Muscle of leg (tissue), 11 donors: ENCODE measurements around the gene GLI2. TPM values are rescaled to one million over a fixed set of nuclear protein-coding genes. Genes with fewer than 3 reads are reported as not detected.

ENCODE experiments used
- DNase-seq: peaks from one replicate; pipeline ENCODE4 v3.0.0; 2013
- H3K27ac ChIP-seq: one replicate; pipeline ENCODE4 v1.5.1; 2013; ENCODE audit warnings: mild to moderate bottlenecking, low read length, control low read depth
- H3K27me3 ChIP-seq: one replicate; pipeline ENCODE4 v1.6.1; 2013; ENCODE audit warnings: low read length; ENCODE audit not compliant: control insufficient read depth, insufficient read depth
- H3K36me3 ChIP-seq: one replicate; pipeline ENCODE4 v1.6.1; 2013; ENCODE audit warnings: low read length; ENCODE audit not compliant: control insufficient read depth, insufficient read depth
- H3K4me1 ChIP-seq: one replicate; pipeline ENCODE4 v1.6.1; 2013; ENCODE audit warnings: low read length; ENCODE audit not compliant: control insufficient read depth, insufficient read depth
- H3K4me3 ChIP-seq: one replicate; pipeline ENCODE4 v1.5.1; 2013; ENCODE audit warnings: low read length, control low read depth
- H3K9me3 ChIP-seq: replicated peaks from 2 replicates; pipeline ENCODE4 v1.6.1; 2013; ENCODE audit warnings: low read depth, low read length; ENCODE audit not compliant: control insufficient read depth
- WGBS: methylation state at CpG from one replicate; pipeline ENCODE4 v1.1.5; 2013; ENCODE audit warnings: missing lambda C conversion rate; ENCODE audit not compliant: insufficient coverage; 5-methylcytosine and 5-hydroxymethylcytosine counted together
- polyA plus RNA-seq, 8 donors: library from polyadenylated mRNA; unstranded; fragments of 120-200 nt; gene quantifications; one replicate each; pipeline versions ENCODE4 v1.2.1 to v1.2.3, GENCODE V29; 2013; ENCODE audit warnings: inconsistent platforms in 1 of 8, low replicate concordance in 1 of 8; ENCODE audit not compliant: insufficient read length in 8 of 8, insufficient read depth in 1 of 8
- total RNA-seq: library from RNA; stranded (reverse); fragments of 120-200 nt; gene quantifications from one replicate; pipeline ENCODE4 v1.2.4, GENCODE V29; 2013

The GLI2 gene
- total and polyA plus RNA-seq, 9 donors: 6.1 to 18.6 (median 11.8) TPM

DNA sequence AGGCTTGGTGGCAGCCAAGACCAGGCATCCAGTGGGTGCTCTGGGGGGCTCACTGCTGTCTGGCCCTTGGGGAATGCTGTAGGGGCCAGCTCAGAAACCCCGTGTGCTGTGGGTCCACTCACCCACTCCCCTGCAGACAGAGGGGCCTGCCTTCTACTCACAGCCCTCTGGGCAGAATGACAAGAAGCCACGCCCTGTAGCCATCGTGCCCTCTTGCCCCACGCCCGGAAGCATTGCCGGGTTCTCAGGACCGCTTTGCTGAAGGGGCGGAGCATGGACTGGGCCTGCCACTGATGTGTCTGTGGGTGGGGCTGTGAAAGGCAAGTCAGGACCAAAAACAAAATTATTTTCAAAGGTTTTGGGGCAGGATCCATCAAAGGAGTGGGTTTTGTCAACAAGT, 27.8 kb downstream of the GLI2 start:
- 50% methylated on average over 2 of the region's 8 CpGs for WGBS
- no peak for DNase-seq
- H3K27me3 ChIP-seq: peaks cover 4% of the 10 kb centered on the region
- no peaks in the 10 kb centered on the region for H3K9me3 ChIP-seq
- H3K27ac ChIP-seq: no peak overlapping the region
- H3K36me3 ChIP-seq: no peaks in the 10 kb centered on the region
- H3K4me3 ChIP-seq: no peak overlapping the region
- peaks cover 92% of the 10 kb centered on the region for H3K4me1 ChIP-seq

DNA sequence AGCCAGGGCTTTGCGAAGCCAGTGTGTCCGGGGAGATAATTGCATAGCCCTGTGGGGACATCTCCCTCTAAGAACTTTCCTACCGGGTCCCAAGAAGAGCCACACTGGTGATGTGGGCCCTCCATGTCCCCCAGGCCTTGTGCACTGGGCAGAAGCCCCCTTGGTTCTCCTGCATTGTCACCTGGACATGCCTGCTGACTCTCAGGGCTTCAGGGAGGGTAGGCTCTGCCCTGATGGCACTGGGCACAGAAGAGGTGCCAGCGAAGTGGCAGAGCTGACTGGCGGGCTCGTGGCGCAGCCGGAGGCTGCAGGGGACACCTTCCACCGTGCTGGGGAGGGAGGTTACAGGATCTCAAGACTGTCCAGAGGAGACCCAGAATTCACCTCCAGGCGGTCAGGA, 28.3 kb downstream of the GLI2 start:
- no peak for DNase-seq
- Histone ChIP-seq H3K4me3 (no peak overlapping the region), H3K27me3 (peaks cover 4% of the 10 kb centered on the region), H3K9me3 (no peaks in the 10 kb centered on the region), H3K27ac (peak overlapping the region; percentile 86), H3K36me3 (no peaks in the 10 kb centered on the region), H3K4me1 (peaks cover 91% of the 10 kb centered on the region)
- 94% methylated on average over 6 of the region's 10 CpGs for WGBS

DNA sequence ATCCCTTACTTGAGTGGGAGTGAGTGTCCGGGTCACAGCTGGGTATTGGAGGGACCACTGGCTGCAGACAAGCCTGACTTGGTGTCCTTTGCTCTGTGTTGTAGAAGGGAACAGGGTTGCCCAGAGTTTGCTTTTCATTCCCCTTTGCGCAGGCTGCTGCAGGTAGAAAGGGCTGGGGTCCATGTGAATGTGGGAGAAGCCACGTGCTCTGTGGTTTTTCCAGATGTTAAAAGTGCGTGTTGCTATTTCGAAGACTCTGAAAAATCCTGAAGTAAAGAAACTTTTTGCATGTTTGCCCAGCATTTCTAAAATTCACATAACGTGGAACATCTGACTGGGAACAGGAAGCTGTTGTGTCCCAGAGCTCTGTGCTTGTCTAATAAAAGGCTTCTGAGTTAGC, 28.8 kb downstream of the GLI2 start:
- Histone ChIP-seq H3K9me3 (no peaks in the 10 kb centered on the region), H3K27me3 (peaks cover 4% of the 10 kb centered on the region), H3K4me3 (no peak overlapping the region), H3K36me3 (no peaks in the 10 kb centered on the region), H3K4me1 (peaks cover 85% of the 10 kb centered on the region), H3K27ac (peak overlapping the region; percentile 86)
- WGBS: 60% methylated on average over 1 of the region's 6 CpGs
- DNase-seq: peak; percentile 90

DNA sequence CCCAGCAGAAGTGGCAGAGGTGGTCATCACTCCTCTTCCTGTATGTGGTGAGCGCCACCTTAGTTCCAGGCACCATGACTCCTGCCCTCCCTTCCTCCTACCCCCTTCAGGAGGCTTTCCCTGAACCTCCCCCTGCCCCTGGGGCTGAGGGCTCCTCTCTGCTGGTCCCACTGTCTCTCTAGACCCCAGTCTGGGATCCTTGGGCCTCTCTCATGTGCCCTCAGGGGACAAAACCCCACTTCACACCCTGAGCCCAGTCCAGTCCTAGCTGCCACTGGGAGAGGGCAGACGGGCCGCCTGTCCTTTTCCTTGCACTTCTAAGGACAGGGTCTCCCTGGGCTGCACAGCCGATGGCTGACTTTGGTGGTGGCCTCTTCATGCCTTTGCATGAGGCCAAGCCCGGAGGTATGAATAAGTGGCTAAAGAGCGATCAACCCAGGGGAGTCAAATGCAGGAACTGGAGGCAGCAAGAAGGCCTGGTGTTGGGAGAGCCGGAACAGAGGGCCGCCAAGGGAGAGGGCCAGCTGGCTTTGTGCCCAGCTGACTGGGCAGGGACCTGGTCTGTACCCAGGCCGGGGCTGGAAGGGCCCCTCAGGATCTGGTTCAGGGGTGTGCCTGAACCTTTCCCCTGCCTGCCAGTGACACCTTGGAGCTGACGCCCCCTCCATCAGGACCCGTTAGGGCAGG, 29.5 kb downstream of the GLI2 start:
- peak overlapping the region; percentile 86 for H3K27ac ChIP-seq
- no peaks in the 10 kb centered on the region for H3K36me3 ChIP-seq
- H3K4me3 ChIP-seq: no peak overlapping the region
- H3K9me3 ChIP-seq: no peaks in the 10 kb centered on the region
- 43% methylated on average over 8 of the region's 11 CpGs for WGBS
- H3K27me3 ChIP-seq: peaks cover 4% of the 10 kb centered on the region
- H3K4me1 ChIP-seq: peaks cover 81% of the 10 kb centered on the region
- DNase-seq: peak; percentile 57

DNA sequence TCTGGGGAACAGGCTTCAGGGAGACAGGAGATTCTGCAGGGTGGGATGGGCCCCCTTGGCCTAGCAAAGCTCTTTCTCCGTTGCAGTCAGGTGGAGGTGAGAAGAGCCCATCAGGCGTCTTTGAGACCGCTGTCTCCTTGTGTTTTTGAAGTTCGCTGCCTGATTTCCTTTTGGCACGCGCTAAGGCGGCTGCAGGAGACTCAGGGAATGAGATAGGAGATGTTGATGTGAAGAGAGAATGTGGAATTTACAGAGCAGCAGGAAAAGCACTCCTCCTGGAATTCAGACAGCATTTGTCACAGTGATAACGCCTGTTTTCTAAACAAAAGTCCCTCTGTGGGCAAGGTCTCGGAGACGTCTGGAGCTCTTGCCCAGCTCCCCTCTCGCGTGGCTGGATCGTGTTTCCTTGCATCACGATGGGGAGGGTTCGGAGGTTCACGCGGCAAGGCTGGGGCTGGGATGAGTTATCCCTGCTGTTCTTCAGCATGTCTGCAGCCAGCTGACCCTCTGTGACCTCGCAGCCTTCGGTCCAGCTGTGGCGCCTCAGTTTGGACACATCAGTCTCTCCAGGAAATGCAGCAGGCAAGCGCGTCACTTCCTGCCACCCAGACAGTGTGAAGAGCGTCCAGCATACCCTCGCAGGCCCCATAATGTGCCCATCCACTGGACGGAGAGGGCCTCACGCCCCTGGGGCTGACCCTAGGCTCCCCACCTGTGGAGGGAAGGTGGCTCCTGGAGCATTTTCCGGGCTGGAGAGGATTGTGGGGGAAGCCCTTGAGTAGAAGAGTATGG, 30.2 kb downstream of the GLI2 start:
- Histone ChIP-seq H3K36me3 (no peaks in the 10 kb centered on the region), H3K27me3 (peaks cover 4% of the 10 kb centered on the region), H3K27ac (peak overlapping the region; percentile 86), H3K4me1 (peaks cover 82% of the 10 kb centered on the region), H3K9me3 (no peaks in the 10 kb centered on the region), H3K4me3 (no peak overlapping the region)
- DNase-seq: peak; percentile 91
- WGBS: 19% methylated on average over 23 of the region's 27 CpGs

DNA sequence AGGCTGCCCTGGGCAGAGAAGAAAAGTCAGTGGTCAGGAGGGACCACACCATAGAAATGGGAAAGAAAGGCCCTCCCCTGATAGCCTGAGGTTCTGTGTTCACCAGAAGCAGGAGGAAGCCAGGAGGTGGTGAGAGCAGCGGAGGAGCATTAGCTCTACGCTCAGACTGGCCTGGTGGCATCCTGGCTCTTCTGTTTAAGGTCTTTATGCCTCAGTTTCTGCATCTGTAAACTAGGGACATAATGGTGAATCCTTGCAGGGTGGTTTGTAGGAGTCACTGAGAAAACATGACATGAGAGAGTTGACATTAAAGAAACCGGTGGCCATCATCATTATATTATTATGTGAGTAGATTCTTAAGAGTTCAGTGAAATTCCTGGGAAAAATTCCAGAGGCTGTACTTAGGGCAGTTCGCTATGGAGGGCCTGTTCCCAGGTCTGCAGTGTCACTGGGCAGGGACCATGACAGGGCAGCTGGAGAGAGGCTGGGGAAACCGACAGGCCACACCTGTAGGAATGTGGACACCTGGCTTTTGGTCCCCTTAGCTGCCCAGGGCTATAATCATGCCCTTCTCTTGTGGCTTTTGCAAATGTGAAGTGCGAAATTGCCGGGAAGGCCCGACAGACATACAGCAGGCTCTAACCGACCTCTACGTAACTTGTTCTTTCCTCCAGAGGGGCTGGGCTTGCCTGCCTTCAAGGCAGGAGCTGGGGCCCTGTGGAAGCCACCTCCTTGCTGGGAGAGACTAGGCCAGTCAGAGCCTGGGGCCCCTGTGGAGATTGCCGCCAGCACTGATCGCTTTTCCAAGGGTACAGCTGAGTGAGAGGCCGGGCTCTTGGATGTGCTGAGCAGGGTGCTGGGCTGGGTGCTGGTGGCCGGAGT, 31.0 kb downstream of the GLI2 start:
- Histone ChIP-seq H3K27ac (peak overlapping the region; percentile 86), H3K27me3 (peaks cover 4% of the 10 kb centered on the region), H3K4me1 (peaks cover 83% of the 10 kb centered on the region), H3K4me3 (no peak overlapping the region), H3K9me3 (no peaks in the 10 kb centered on the region), H3K36me3 (no peaks in the 10 kb centered on the region)
- 70% methylated on average over 13 of the region's 14 CpGs for WGBS
- DNase-seq: peak; percentile 32

DNA sequence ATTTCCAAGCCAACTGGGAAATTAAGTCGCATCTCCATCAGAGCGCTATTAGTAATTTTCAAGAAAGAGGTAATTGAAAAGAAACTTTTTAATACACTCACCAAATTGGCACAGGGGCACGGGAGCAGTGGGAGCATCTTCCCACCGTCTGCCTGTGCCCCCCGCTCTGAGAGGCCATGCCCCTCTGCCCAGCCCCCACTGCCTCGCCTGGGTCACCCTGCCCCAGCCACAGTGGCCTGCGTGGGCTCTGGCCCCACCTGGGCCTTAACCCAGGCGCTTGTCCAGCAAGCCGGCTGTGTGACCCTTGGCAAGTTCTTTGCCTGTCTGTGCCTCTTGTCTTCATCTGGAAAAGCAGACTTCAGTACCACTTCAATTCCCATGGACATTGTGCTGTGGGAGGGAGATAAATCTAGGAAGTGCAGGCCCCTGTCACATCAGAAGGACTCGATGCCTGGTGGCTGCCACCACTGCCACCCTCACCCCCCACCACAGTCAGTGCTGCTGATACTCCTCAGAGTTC, 31.9 kb downstream of the GLI2 start:
- peaks cover 87% of the 10 kb centered on the region for H3K4me1 ChIP-seq
- H3K4me3 ChIP-seq: no peak overlapping the region
- H3K27me3 ChIP-seq: peaks cover 4% of the 10 kb centered on the region
- no peaks in the 10 kb centered on the region for H3K9me3 ChIP-seq
- H3K27ac ChIP-seq: peak overlapping the region; percentile 35
- no peak for DNase-seq
- H3K36me3 ChIP-seq: no peaks in the 10 kb centered on the region
- 70% methylated on average over 6 of the region's 10 CpGs for WGBS

DNA sequence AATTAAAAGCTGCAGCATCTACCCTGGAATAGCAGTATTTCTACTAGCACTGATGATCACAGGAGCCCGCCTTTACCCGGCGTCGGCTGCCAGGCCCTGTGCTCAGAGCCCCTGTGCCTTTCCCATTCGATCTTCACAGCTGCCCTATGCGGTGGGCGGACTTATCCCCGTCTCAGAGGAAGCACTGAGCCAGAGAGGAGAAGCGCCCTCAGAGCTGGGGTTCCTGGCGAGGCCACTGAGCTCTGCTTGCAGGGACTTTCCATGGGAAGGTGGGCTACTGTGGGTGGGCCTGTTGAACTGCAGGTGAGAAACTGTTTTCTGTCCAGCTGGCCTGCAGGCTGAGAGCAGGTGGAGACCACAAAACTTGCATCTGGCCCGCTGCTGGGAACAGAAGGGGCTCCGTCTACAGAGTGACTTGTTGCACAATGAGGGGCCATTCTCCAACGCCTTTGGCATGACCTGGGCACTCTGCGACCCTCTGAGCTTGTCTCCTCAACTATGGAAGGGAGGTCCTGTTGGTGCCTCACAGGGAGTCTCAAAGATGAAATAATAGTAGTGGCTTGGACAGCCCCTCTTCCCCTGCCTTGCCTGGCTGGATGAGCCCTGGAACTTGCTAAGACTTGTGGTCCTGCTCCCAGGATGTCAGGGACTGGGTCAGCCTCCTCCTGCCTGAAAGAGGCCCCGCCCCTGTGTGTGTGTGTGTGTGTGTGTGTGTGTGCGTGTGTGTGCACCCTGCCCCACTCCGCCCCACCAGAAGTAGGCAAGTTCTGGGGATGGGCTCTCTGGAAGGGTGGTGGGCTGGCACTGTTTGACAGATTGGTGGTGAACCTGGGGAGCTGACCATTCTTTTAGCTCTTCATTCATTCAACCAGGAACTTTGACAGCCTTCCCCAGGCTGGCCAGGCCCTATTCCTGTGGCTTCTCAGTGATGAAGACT, 32.7 kb downstream of the GLI2 start:
- H3K9me3 ChIP-seq: no peaks in the 10 kb centered on the region
- H3K4me3 ChIP-seq: no peak overlapping the region
- 60% methylated on average over 11 of the region's 17 CpGs for WGBS
- H3K36me3 ChIP-seq: no peaks in the 10 kb centered on the region
- peaks cover 4% of the 10 kb centered on the region for H3K27me3 ChIP-seq
- peak overlapping the region; percentile 35 for H3K27ac ChIP-seq
- DNase-seq: peak; percentile 36
- H3K4me1 ChIP-seq: peaks cover 81% of the 10 kb centered on the region

DNA sequence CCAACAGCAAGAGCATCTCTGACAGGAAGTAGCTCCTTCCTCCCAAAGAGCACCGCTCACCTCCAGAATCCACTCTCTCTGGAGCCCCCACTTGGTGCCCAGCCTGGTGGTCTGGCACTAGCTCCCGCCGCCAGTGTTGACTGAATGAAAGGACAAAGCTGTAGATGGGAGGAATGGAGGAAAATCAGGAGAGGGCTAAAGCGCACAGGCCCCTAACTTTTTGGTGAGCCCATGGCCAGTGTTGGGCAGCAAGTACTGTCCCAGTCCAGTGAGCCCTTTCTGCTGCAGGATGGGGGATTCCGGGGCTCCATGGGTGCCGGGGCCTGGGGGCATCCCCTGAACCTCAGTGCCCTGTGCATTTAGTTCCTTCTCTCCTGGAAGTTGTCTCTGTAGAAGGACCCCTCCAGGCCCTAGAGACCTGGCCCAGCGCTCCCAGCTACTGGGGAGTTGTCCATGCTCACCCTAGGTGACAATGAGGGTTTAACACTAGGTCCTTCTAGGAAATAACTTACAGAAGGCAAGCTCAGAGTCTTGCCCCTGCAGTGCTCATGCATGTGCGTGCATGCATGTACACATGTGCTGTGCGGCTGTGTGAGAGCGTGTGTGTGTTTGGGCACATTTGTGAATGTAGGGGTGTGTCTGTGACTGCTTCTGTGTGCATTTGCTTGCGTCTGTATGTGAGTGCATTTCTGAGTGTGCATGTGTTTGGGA, 33.6 kb downstream of the GLI2 start:
- Histone ChIP-seq H3K4me3 (no peak overlapping the region), H3K9me3 (no peaks in the 10 kb centered on the region), H3K27me3 (peaks cover 4% of the 10 kb centered on the region), H3K27ac (no peak overlapping the region), H3K36me3 (no peaks in the 10 kb centered on the region), H3K4me1 (peaks cover 72% of the 10 kb centered on the region)
- no peak for DNase-seq
- WGBS: 89% methylated on average over 7 of the region's 11 CpGs
